Right renal cortex interstitium (tissue), 3 donors: ENCODE measurements around the gene ZDHHC21. TPM values are rescaled to one million over a fixed set of nuclear protein-coding genes. Genes with fewer than 3 reads are reported as not detected.

Experiments used
- DNase-seq, 3 donors: peaks; one replicate each; pipeline ENCODE4 v3.0.0-alpha.2; 2013; ENCODE audit warnings: low read depth in 3 of 3, low spot score in 2 of 3
- polyA plus RNA-seq, 3 donors: library from polyadenylated mRNA; unstranded; fragments of 120-200 nt; gene quantifications; one replicate each; pipeline ENCODE4 v1.2.1, GENCODE V29; 2013; ENCODE audit not compliant: insufficient read length in 3 of 3

Gene ZDHHC21
- polyA plus RNA-seq, 3 donors: 15.4 to 18.8 (median 18.2) TPM

DNA sequence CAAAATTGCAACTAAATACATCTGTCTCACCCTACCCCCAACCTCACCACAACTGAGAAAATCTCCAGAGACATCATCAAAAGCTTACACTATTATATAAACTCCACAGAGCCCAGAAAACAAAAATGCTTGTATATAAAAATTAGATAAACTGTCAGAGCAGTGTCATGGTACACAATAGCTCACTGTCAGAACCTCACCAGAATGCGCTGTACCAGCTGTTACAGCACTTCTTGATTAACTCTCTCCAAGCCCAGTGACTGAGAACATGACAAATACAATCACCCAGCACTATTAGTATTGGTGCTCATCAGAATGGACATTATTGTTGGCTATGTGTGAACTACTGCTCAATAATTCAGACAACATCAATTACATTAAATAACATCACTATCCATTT lies 65.7 kb downstream of the ZDHHC21 start:
- no peak for DNase-seq

DNA sequence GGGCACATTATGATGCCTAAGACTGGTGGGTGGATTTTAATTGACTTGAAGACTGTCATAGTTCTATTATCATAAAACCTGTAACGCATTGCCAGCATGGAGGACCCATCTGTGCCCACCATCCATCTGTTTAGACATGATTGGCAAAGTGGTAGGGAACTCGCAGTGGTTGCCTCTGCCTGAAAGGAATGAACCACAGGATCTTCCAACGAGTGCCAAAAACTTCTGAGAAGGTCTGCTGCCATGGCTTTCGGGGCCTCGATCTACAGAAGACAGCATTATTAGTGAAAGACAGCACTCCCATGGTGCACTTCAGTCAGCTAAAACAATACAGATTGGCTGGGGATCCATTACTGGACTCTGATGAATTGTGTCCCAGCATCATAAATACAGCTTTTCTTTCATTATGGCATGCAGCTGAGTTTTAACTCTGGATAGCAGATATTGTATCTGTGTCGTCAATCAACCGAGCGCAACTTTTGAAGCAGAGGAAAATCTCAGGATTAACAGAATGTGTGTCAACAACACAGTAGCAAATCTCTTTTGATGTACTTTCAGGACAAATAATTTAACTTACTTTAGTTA lies 74.3 kb downstream of the ZDHHC21 start:
- DNase-seq: no peak

DNA sequence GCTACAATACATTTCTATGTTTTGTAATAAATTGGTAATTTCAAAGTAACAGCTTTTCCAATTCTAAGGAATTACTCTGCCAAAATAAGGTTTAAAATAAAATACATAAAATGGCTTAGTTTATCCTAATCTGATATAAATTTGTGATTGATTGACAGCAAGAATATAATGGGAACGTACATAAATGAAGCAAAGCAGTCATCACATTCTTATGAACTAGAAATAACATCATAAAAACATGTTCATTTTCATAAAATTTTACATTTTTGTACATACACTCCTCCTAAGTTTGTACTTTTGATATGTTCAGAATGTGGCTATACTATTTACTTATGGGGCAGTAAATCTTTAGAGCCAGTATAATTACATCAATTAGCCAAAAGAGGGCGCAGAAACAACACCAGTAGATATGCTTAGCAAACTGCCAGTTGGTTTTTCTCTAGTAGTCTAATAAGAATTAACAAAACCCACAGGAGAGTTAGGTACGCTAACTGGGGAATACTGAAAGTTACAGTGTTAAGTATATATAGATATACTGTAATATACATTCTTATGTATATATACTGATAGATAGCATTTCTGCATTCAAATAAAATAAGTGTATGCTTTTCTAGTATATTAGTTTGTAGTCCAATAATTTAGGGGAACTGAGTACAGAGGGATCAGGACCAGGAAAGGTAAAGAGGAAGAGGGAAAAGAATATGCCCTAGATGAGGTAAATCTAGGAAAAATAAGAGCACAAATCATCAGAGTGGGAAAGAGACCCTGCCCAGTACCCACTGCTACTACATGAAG lies 76.8 kb downstream of the ZDHHC21 start:
- DNase-seq: peak; percentile 18 to 32 (median 25)

DNA sequence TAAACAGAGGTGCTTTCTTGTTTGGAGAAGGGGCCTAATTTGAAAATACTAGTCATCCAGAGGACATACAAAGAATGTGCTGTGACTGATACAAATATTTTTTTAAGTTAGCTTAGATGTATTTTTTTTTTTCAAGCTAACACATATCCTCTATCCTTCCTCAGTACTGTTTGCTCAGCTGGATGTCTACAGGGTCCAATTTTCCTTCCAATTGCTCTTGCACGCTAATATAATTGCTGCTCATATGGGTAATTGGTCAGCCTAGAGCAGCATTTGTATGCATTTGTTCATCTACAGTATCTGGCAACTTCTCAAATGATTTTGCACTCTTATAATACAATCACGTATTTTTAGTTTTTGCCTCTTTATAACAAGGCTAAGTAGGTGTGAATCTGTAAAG lies 84.7 kb downstream of the ZDHHC21 start:
- DNase-seq: no peak

DNA sequence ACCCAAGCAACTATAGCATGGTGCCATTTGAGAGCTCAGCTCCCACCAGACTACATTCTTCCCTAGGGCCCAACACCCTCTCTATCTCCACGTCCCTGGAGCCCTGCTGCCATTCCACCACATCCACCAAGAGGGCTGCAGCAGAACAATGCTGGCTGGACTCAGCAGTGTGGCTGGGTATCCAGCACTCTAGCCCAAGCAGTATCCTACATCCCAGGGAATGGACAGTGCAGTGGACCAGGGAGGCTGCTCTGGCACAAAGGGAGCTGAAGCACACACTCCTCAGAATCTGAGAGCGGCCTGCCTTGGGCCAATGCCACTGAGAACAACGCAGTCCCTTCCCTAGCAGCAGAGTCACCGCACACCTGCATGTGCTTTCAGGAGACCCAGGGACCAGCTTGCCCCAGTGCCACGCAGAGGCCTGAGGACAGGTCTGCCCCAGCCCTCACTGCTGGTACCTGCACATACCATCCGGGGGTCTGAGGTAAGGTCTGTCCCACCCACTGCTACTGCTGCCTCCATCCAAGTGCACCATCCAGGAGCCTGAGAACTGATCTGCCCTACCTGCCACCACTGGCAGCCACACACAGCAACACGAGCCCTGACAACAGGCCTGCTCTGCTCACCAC lies 95.9 kb downstream of the ZDHHC21 start:
- DNase-seq: no peak

DNA sequence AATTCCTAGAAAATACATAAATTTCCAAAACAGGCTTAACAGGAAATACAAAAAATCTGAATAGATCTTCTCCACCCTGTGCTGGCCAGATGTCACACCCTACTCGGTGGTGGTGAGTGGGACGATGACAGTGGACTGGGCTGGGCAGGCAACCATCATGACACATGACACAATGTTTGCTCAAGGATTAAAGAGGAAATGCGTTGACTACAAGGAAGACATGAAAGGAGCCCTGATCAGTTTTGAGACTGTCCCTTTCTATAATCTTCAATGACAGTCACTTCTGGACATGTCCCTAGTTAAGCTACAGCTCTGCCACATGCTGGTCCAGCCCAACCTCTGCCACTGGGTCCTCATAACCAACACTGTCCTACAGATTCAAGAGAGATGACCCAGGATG lies 99.8 kb downstream of the ZDHHC21 start:
- DNase-seq: no peak

DNA sequence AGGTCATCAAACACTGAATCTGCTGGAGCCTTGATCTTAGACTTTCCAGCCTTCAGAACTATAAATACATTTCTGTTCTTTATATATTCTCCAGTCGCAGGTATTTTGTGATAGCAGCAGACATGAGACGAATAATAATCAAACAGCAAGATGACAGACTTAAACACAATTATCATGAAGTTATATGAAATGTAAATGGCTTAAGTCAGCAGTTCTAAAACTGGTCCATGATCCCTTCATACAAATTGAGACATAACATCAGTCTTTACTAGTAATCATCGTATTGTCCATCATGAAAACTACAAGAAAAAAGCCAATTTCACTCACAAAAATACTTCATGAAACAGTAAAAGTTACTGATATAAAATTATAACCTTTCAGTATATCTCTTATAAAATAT lies 101.8 kb downstream of the ZDHHC21 start:
- no peak for DNase-seq

DNA sequence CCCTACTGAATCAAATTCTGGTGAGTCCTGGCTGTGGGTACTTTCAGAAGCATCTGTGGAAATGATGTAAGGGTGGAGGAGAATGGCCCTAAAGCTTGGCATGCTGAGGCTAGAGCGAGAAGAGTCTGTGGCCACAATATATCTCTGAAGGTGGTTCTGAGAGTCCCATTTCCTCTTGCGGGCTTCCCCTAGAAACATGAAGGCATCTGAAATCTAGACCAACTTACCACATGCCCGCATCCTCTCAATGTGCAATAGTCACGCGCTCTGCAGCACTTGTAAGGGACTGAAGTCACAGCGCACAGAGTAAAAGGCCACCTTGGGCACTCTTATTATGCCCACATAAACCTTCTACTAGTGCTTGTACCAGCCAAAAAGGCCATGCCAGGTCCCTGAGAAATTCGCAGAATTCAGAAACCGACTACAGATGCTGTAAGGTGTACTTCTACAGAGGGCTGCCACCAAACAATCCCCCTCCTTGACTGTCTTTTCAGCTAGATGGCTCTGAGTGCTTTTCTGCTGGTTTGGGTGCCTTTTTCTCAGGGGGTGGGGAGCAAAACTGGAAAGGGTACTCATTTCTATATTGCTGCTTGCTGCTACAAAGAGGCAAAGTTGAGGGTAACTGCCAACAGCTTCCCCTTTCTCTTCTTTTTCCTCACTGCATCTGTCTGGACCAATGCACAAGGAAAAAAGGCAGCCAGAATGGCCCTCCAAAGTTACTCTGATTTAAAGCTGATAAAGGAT lies 107.3 kb downstream of the ZDHHC21 start:
- DNase-seq: no peak

DNA sequence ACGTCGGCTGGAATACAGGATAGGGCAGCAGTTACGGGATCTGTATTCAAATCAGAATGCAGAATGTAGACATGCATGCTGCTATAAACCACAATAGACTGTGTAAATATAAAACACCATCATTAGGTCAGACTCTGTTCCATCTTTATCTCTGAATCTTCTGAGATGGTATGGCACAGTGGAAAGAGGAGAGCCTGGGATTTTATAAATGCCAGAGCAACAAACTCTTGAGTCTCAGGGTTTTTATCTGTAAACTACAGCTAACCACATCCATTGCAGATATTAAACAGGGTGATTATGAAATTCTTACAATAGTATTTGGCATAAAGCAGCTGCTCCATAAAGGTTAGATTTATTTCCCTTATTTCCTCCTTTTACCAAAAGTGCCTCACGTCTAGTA lies 108.7 kb downstream of the ZDHHC21 start:
- no peak for DNase-seq

DNA sequence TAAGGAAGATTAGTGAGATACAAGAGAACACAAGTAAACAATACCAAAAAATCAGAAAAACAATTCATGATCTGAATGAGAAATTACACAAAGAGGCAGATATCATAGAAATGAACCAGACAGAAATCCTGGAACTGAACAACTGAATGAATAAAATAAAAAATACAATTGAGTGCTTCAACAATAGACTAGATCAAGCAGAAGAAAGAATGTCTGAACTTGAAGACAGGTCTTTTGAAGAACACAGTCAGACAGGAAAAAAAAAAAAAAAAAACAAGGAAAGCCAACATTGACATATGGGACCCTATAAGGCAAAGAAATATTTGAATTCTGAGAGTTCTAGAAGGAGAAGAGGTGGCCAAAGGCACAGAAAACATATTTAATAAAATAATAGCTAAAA lies 115.2 kb downstream of the ZDHHC21 start:
- DNase-seq: no peak

DNA sequence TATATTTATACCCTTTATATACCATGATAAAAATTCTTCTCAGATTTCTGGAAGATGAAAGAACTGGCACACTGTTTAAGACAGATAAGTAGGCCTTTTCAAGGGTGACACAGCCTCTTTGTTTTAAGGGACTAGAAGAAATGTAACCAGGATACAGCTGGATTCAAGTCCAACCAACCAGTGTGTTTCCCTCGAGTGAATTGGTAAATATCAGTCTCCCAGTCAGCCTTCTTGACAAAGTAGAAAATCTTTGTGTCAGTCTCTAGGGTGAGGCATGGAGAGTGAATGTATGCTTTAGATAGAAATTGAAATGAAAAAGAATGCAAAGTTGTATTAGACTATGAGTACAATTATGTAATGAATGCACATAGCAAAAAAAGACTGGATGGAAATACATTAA lies 119.1 kb downstream of the ZDHHC21 start:
- no peak for DNase-seq

DNA sequence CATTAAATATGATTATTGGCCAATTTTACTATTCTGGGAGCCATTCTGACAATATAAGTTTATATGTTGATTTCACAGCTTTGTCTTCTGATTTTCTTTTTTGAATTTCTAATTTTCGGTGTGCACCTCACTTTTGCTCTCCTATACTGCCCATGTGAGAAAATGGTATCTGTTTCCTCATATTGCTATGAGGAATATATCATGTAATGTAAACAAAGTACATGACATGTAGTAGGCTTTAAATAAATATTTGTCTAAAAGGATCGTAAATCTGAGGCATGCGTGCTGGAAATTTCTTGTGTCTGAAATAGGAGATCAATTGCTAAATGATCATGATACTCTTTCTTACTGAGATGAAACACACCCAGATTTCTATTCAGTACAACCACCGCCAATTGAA lies 119.9 kb downstream of the ZDHHC21 start:
- no peak for DNase-seq

DNA sequence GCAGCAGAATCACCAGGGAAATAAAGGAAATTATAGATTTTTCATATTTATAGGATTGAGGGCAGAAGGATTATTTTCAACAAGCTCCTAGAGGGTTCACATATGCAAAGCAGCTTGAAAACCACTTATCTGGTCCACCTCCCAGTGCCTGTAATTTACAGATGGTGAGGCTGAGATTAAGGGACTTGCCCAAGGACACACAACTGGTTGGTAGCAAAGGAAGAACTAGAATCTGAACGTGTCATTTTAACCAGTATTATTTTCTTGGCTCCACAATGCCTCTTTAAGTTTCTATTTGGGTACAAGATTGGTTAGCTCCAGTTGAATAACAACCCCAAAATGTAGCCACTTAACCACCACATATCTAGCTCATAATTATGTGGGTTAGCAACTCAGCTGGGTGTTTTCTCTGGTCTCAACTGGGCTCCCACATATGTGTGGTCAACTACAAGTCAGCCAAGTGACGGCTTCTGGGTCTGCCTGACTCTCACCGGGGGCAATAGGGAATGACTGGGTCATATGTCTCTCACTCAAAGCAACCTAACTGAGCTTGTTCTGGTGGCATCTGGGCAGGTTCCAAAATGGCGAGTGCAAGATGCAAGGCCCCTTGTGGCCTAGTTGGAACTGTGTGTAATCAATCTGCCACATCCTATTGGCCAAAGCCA lies 127.7 kb downstream of the ZDHHC21 start:
- DNase-seq: no peak

DNA sequence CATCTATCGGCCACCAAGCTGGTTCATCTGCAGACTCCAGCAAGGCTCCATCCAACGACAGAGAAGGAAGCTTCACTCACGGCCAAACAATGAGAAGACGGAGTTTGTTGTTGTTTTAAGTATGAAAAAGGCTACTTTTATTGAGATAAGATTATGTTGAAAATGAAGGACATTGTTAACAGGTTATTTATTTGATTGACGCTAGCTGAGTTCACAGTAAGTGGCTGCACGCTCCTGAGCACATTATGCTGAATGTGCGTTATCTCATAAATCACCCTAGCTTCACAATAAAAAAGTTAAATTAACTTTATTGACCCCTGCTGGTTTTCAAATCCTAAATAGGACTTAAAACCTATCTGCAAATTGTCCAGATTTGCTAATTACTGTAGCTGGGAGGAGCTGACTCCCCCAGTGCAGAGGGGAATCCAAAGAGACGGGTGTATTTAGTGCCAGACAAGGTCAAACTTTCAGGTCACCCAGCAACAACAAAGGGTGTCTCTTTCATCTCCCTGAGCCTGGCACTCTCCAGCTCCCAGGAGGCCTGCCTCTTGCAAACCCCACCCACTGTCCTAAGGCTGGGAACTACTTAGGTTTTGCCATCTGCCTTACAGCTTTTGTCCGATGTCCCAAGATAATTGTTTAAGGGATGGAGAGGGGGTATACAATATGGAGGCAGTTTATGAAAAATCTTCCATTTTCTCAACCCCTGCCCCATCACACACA lies 129.2 kb downstream of the ZDHHC21 start:
- DNase-seq: no peak

DNA sequence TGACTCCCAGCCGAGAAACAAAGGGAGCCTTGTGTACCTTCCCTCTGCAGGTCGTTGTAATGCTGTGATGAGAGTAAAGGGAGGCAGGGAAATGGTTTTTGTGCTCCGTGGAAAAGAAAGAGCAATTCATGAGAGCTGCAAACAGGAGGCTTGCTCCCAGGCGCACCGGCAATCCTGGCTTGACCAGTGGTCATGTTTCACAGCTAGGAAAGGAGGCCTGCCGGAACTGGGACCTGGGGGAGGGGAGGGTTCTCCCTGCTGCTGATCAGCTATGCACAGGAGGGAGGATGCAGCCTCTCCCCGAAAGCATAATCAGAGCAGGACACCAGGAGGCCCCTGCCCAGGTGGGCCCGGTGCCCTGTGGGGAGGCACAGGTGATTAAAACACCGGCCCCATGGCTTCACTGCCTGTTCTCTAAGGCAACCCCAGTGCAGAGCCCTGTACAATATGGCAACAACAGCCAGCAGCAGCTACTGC lies 131.3 kb downstream of the ZDHHC21 start:
- DNase-seq: peak in 1 of 3 donors; percentile 15

Other genes with a start within 250 kb of the ZDHHC21 start
- gene CER1, start 29.3 kb upstream of the ZDHHC21 start, polyA plus RNA-seq: under 1 TPM; 0.26 to 0.71 (median 0.29) TPM
- 100 to 1,000 TPM; 173 to 182 (median 177) TPM for gene FREM1, start 217.0 kb upstream of the ZDHHC21 start, polyA plus RNA-seq